HL-60 (cell line): ENCODE measurements around the gene INHBE.
A peak's percentile ranks its signal among the peaks of the same experiment; 100 is the strongest.

ENCODE experiments used
- DNase-seq, 2 experiments: peaks; one replicate each; pipeline ENCODE4 v3.0.0-alpha.2; 2010 to 2020; ENCODE audit warnings: low read depth in 1 of 2, low spot score in 1 of 2
- H3K27ac ChIP-seq: fragments of 250-450 bp; sonication (Bioruptor Pico); replicated peaks from 2 replicates; pipeline ENCODE4 v1.5.1; 2020; ENCODE audit warnings: mild to moderate bottlenecking, moderate library complexity
- H3K27me3 ChIP-seq: fragments of 250-450 bp; sonication (Bioruptor Pico); 2 replicates; pipeline ENCODE4 v1.5.1; 2021; ENCODE audit warnings: mild to moderate bottlenecking, moderate library complexity; ENCODE audit not compliant: insufficient read depth, poor library complexity, severe bottlenecking
- H3K4me3 ChIP-seq: replicated peaks from 2 replicates; pipeline ENCODE4 v1.5.1; 2011; ENCODE audit warnings: mild to moderate bottlenecking, control low read depth, low read length; ENCODE audit not compliant: insufficient read depth
- CTCF ChIP-seq: IDR thresholded peaks from one replicate; pipeline ENCODE4 v1.5.1; 2011; ENCODE audit warnings: low read length, control low read depth, inconsistent platforms; ENCODE audit not compliant: insufficient read depth
- GABPA ChIP-seq: IDR thresholded peaks from 2 replicates; pipeline ENCODE4 v1.6.1; 2012; ENCODE audit warnings: low read depth
- POLR2AphosphoS5 ChIP-seq: IDR thresholded peaks from 2 replicates; pipeline ENCODE4 v1.6.1; 2012; ENCODE audit warnings: low read depth
- REST ChIP-seq: IDR thresholded peaks from 2 replicates; pipeline ENCODE4 v1.6.1; 2012; ENCODE audit warnings: low read depth; ENCODE audit not compliant: insufficient replicate concordance
- SPI1 ChIP-seq: IDR thresholded peaks from 2 replicates; pipeline ENCODE4 v1.6.1; 2012; ENCODE audit warnings: low read depth, mild to moderate bottlenecking, borderline replicate concordance

INHBE gene

GRCh38 chr12:57456737-57457490 is 1.8 kb downstream of the INHBE start:
- Histone ChIP-seq H3K27me3 (peaks cover 15% of the 10 kb centered on the region), H3K4me3 (no peak overlapping the region), H3K27ac (no peak overlapping the region)
- TF ChIP-seq GABPA, result no peak
- TF ChIP-seq POLR2AphosphoS5, result no peak
- TF ChIP-seq REST, result no peak
- no peak for TF ChIP-seq SPI1
- TF ChIP-seq CTCF, result no peak
- no peak for DNase-seq

DNA sequence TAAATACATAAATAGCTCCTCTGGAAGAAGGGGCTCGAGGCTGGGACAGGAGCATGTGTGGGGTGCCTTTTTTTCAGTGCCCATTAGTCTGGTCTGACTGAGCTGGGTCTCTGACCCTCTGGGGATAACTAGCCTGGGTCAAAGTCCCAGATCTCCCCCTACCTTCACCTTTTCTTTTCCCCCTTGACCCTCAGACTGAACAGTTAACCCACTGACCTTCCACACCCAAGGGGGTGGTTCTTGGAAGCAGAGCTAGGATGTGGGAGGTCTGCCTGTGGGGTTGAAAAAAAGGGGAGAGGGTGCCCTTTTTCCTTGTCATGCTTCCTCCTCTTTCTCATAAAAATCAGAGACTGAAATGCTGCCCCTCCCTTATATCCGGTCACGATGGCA is 3.6 kb downstream of the INHBE start:
- Histone ChIP-seq H3K27me3 (peaks cover 17% of the 10 kb centered on the region), H3K4me3 (peak overlapping the region; percentile 60), H3K27ac (no peak overlapping the region)
- TF ChIP-seq POLR2AphosphoS5 (no peak), CTCF (no peak), GABPA (no peak), REST (no peak), SPI1 (no peak)
- DNase-seq, result no peak

DNA sequence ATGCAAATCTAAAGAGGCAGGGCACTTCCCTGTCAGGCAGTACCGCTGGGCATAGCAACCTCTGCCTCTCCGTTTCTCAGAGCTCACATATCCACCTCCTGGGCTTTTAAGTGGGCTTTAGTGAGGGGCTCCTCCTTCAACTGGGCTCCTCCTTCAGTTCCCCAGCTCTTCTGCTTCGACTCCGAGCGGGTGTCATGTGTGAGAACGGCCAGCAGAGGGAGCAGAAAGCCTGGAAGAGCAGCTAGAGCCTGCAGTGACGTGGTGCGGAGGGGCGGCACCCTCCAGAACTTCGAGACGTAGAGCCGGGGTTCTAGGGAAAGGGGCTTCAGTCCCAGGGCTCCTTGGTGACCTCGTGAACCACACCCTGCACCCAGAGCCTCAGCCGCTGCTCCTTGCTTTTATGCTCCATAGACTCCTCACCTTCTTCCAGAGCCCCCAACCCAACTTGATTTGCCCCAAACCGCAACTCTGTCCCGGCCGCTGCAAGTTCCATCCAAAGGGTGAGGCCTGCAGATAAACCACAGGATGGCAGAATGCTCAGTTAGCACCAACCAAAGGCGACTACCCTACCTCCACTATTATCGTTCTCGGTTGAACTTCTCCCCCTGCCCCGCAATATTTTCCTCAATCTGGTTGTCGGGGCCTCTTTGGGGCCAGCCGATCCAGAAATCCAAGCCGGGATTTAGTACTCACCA is 4.1 kb downstream of the INHBE start:
- peak; percentile 76 for TF ChIP-seq CTCF
- peak; percentile 17; the same call in 1 of the 2 replicates for TF ChIP-seq SPI1
- TF ChIP-seq REST, result no peak
- no peak for TF ChIP-seq POLR2AphosphoS5
- 0 out of 2 replicates have a peak, but pooled peaks have one; percentile 26 for TF ChIP-seq GABPA
- DNase-seq, result peak; percentile 84 to 93
- Histone ChIP-seq H3K27me3 (peaks cover 17% of the 10 kb centered on the region), H3K4me3 (peak overlapping the region; percentile 60), H3K27ac (no peak overlapping the region)
